ENCODE measurements around the gene FLNA.
A peak's percentile ranks its signal among the peaks of the same experiment; 100 is the strongest.
"Not testable (repeated sequence)": the region's sequence is repeated elsewhere in the genome, so short reads cannot be mapped to it uniquely, and the experiment has no call there.

Gene FLNA, protein sequence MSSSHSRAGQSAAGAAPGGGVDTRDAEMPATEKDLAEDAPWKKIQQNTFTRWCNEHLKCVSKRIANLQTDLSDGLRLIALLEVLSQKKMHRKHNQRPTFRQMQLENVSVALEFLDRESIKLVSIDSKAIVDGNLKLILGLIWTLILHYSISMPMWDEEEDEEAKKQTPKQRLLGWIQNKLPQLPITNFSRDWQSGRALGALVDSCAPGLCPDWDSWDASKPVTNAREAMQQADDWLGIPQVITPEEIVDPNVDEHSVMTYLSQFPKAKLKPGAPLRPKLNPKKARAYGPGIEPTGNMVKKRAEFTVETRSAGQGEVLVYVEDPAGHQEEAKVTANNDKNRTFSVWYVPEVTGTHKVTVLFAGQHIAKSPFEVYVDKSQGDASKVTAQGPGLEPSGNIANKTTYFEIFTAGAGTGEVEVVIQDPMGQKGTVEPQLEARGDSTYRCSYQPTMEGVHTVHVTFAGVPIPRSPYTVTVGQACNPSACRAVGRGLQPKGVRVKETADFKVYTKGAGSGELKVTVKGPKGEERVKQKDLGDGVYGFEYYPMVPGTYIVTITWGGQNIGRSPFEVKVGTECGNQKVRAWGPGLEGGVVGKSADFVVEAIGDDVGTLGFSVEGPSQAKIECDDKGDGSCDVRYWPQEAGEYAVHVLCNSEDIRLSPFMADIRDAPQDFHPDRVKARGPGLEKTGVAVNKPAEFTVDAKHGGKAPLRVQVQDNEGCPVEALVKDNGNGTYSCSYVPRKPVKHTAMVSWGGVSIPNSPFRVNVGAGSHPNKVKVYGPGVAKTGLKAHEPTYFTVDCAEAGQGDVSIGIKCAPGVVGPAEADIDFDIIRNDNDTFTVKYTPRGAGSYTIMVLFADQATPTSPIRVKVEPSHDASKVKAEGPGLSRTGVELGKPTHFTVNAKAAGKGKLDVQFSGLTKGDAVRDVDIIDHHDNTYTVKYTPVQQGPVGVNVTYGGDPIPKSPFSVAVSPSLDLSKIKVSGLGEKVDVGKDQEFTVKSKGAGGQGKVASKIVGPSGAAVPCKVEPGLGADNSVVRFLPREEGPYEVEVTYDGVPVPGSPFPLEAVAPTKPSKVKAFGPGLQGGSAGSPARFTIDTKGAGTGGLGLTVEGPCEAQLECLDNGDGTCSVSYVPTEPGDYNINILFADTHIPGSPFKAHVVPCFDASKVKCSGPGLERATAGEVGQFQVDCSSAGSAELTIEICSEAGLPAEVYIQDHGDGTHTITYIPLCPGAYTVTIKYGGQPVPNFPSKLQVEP (N-terminal part only)

DNA sequence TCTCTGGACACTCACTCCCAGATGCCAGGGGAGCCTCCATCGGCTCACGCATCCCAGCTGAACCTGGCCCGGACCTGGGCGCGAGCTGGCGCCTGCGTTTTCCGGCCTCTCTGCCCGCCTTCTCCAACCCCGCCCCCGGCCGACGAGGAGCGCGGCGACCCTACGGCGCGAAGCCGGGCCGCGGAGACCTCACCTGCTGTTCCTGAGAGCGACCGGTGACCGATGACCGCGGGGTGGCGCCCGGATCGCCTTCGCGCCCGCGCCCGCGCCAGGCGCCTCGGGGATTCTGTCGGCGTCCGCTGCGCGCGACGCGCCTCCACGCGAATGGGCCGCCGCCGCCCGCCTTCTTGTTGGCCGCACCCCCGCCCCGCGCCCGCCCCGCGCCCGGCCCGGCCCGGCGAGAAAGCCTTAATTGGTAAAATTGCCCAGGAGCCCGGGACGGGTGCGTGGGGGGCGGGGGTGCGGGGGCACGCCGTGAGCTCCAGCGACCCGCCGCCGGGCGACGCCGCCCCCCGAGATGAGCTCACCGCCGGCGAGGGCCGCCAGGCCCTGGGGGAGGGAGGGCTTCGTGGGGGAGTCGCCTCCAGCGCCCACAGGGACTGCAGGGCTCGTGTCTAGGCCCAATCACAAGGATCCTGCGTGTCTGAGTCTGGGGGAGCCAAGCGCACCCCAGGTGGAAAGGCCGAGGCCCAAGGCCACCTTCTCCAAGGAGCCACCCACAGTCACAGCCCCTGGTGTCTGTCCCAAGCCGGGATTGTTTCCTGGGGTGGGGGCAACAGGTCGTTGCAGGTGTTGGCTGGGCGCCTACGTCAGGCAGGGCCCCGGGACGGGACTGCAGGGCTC, at the start of gene FLNA:
TSS of gene FLNA (minus strand) at position 322 of the 843 bp plus-strand sequence. CDS start 3,389 bp downstream, outside the sequence.
- peak; percentile 29 for DNase-seq

DNA sequence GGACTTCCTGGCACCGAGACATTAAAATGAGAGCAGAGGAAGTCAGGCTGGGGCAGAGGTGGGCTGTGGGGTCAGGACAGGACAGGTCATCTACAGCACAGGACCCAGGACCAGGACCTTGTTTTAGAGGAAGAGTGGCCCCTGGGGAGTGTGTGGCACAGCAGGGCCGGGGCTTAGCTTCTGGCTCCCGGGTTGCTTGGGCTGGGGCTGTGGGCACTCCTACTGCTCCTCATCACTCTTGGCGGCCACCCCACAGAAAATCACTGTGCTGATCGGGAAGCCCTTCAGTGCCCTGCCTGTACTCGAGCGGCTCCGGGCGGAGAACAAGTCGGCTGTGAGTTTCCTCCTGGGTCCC, 45.9 kb upstream of the FLNA start:
- no peak for DNase-seq

DNA sequence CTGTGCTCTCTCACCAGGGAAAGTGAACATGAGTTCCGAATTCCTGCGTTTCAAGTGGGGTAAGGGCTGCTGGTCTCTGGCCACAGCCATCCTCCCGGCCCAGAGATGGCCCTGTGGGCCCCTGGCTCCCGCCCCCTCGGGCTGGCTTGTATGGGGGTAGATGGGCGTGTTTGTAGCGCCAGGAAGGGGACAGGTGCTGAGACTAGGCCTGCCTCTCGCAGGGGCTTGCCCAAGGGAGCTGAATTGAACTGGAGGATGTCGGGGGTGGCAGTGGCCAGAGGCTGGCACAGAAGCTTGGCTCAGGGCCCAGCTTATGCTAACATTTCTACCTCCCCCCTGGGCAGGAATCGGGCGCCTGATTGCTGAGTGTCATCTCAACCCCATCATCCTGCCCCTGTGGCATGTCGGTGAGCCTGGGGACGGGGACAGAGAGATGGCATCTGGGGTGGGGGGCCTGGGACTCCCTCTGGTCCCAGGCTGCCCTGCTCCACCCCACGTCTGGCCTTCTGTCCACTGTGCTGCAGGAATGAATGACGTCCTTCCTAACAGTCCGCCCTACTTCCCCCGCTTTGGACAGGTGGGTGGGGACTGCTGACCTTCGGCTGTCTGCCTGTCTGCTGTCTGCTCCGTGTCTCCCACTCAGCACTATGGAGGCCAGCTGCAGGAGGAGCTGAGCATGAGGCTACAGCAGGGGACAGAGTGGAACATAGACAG, 45.4 kb upstream of the FLNA start:
- DNase-seq: no peak

DNA sequence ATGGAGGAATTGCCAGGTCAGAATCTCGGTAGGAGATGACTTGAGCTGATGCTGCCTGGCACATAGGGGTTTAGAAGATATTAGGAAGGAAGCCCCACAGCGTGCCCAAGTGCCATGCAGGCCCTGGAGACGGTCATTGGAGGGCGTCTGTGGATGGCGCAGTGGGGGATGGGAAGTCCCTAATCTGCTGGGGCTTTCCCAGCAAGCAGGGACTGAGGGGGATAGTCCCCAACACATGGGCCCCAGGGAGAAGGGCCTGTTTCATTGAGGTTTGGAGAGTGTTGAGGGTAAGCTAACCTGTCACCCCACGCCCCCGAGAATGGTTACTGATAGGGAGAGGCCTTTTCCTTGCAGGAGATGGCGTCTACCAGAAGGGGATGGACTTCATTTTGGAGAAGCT, 44.8 kb upstream of the FLNA start:
- no peak for DNase-seq

DNA sequence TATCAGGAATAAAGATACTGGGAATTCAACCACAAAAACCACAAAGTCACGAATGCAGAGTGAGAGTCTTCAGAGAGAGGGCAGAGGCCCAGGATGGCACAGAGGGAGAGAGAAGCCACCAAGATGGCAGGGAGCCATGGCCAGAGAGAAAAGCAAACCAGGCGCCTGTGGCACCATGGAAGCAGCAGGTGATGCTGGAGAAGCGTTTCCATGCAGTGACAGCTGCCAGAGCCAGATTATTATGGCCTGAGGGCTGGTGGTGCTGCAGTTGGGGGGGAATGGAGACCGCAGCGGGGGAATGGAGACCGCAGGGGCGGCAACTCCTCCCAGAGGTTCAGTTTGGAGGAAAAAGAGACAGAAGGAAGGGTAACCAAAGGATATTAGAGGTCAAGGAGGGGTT, 42.7 kb upstream of the FLNA start:
- DNase-seq: no peak

DNA sequence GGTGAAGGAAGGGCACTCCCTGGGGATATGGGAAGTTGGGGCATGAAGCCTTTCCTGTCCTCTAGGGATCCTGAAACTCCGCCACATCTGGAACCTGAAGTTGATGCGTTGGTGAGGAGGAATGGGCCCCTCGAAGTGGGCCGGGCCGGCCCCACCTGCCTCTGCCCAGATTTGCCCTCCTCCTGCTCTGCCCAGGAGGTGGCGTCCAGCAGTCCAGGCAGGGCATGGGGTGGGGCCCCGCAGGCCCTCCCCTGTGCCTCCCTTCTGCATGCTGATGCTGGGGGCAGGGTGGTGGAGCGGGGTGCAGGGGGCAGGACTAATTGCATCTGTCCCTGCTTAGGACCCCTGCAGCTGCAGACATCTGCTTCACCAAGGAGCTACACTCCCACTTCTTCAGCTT, 38.7 kb upstream of the FLNA start:
- no peak for DNase-seq

DNA sequence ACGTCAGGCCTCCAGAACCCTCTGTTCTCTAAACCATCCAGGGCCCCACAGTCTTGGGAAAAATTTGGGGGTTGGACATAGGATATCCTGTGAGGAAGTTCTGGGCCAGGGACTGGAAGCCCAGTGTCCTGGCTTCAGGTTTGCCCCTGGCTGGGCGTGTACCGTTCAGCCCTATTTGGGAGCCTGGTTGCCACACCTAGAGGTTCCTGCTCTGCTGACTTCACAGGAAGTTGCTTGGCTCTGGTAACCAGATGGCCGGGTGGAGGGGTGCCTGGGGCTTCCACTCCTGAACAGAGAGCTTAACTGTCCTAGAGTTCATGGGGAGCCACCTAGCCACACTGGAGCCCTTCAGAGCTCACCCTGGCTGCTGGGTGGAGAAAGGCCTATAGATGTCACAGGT, 38.0 kb upstream of the FLNA start:
- peak; percentile 19 for DNase-seq

DNA sequence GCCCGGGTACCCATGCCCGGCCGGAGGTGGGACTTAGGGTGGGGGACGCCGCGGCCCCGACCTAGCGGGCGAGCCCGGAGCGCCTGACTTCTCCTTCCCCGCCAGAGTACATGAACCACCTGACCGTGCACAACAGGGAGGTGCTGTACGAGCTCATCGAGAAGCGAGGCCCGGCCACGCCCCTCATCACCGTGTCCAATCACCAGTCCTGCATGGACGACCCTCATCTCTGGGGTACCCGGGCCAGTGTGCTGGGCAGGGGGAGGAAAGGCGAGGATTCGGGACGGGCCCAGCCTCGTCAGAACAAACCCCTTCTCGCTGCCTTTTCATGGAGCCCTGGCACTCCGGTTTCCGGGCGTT, 37.5 kb upstream of the FLNA start:
- DNase-seq: peak; percentile 57

DNA sequence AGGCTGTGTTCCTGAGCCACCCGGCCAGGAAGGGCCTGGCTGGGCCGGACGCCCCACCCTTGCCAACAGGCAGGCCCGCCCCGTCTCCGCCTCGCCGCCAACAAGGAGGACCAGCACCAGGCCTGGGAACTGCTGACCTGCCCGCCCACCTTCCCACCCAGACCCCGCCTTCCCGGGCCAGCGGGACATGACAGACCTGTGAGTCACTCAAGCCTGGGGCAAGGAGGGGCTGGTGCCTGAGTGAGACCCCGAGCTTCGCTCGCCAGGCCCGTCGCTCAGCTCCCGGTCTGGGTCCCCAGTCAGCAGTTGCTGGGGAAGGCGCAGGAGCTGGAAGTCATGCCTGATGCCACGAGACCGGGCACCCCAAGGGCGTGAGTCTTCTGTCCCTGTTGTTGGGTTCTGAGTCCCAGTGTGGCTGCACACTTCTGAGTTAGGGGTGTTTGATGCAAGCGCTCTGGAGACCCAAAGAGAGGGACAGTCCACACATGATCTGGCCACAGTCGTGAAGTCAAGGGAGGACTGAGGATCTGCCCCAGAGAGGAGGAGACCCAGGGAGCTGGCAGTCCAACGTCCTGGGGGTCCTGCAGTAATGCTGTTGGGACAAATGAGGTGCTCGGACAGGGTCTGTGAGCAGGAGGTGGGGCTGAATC, 34.9 kb upstream of the FLNA start, which contains the start of gene DNASE1L1:
TSS of gene DNASE1L1 (minus strand) at position 33 of the 650 bp plus-strand sequence. CDS start 3,686 bp downstream, outside the sequence.
- DNase-seq: no peak

DNA sequence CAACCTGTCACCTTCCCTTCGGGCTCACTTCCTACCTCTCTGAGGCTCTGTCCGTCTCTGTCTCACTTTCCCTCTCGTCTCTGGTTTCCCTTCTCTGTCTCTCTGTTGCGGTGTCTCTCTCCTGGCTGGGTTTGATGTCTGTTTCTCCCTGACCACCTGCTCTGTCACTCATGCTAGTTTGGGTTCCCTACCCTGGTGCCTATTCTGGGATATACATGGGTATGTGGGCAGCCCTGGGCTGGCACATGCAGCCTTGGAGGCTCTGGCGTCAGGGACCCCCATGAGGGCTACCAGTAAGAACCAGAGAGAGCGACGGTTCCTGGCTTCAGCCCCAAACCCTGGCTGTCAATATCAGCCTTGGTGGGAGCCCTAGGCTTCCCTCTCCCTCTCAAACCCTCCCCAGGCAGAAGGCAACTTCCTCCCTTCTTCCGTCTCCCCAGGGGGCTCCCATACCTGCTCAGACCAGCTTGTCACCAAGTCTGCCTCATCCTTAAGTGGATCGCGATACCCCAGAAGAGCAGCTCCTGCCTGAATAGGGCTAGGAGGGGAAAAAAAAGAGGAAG, 34.3 kb upstream of the FLNA start:
- DNase-seq: no peak

DNA sequence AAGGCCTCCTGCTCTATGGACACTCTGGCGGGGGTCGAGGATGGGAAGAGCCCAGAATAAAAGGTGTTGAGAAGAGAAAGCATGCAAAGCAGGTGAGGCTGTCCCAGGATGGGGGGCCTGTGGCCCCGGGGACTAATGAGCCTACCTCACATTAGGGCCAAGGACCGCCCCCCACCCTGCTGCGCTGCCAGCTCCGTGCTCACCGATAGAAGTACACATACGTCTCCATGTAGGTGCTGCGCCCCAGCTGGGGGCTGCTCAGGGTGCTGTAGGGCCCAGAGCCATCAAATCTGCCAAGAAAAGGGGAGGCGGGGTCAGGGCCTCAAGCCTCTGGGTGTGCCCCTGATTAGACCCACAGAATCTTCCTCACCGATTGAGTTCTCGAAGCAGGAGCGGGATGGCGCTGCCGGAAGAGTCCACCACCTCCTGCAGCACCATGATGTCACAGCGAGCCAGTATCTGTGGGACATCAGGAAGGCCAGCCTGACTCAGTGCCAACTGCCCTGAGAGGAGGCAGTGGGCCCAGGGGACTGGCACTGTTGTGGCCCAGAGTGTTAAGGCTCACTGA, 30.3 kb upstream of the FLNA start:
- DNase-seq: no peak

DNA sequence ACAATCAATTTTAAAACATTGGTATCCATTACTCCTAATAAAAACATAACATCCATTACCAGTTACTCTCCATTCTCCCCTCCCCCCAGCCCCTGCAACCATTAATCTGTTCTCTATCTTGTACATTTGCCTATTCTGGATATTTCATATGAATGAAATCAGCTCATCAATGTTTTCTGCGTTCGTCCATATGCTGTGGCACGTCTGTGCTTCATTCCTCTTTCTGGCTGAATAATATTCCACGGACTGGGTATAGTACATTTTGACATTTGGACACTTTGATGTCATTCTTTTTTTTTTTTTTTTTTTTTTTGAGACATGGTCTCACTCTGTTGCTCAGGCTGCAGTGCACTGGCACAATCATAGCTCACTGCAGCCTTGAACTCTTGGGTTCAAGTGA, 29.4 kb upstream of the FLNA start:
- no peak for DNase-seq

DNA sequence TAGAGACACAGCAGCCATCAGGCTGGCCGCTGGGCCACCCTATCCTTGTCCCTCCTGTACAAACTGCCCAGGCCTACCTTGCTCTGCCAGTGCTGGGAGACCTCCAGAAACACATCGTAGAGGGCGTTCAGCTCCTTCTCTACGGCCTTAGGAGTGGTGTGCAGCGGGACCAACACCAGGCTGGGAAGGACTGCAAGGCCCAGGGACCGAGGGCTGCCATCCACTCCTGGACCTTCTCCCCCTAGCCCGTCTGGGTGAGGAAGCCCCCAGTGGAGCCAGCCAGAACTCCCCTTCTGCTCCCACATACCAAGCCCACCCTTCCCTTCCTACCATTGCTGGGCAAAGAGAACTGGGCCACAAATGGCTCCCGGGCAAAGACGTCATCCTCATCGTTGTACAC, 28.8 kb upstream of the FLNA start:
- no peak for DNase-seq

DNA sequence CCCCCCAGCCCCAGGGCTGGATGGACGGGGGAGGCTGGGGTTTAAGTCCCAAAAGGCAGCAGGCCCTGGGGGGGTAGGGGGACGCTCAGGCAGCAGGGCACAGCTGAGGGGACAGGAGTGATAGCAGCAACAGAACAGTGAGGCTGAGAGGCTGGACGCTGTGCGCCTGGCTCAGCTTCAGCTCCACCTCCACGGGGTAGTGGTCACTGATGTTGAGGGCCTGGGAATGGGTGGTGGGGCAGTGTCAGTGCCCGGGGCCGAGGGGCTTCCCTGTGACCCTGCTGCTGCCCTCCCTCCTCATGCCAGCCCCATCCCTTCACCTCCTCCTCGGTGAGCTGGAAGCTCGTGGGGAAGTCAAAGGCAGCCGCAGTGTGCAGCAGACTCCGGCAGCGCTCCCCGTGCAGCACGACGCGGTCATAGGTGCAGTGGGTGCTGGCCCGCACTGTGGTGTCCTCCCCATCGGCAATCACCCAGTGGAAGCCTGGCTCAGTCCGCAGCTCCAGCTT, 28.2 kb upstream of the FLNA start:
- DNase-seq: no peak

DNA sequence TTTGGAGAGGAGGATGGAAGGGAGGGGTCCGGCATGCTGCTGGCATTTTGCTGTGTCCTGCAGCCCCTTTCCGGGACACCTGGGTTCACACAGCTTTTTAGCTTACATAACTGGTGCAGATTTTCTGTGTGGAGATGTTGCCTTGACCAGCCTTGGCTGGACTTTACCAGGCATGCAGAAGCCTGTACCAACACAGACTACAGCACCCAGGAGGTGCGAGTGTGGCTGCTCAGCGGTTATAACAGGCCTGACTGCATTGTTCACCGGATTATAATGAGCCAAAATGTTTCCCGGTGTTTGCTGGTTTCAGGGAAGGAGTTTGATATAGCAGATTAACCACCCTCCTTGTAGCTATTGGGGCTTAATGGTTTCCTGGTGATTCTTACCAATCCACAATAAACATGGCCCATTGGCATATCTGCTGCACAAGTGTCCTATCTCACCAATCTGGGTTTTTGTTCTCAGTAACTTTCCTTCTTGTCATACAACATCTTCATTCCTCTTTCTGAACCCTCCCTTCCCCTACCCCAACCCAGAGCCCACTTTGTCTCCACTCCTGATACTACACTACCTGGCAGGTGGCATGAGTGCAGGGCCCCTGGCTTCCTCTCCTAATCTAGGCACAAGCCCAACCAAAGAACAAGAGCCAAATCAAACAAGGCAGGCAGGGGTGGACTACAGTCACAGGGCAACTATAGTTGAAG, 27.6 kb upstream of the FLNA start:
- no peak for DNase-seq

DNA sequence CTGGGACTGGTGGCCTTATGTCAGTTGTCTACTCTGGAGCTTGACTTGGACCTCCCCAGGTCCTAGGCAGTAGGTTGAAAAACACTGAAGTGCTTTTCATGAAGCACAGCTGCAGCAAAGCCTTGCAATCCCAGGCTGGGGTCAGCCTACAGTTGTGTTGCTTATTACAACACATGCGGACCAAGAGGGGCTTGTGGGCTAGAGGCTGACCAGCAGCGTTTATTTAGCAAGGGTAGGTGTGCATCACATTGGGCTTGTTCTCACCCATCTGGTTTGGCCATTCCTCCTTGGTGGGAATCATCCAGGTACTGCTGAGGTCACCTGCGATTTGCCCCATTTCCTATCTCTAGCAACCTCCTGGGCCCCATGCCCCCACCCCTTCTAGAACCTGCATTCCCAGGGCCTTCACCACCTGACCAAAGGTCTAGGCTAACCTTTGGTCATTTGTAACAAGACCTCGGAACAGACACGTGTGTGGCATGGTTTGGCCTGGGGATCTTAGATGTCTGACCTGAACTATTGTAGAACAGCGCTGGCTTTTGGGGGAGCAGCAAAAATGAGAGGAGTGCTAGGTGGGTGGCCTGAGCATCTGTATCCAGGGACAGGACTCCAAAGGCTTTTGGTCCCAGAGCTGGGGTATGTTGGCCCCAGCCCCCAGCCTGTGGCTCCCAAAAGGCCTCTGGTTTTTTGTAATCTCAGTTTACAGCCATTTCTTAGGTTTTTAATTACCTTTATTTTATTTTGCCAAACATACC, 26.8 kb upstream of the FLNA start:
- no peak for DNase-seq

DNA sequence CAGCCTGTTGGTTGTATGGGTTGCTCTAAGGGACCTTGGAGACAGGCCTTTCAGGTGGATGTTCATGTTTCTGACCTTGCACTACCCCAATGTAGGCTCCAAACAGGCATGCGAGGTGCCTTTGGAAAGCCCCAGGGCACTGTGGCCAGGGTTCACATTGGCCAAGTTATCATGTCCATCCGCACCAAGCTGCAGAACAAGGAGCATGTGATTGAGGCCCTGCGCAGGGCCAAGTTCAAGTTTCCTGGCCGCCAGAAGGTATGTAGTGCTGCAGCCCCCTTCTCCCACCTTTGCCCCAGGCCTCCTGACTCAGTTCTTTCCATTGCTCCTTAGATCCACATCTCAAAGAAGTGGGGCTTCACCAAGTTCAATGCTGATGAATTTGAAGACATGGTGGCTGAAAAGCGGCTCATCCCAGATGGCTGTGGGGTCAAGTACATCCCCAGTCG, 26.0 kb upstream of the FLNA start:
- not testable (repeated sequence) for DNase-seq

DNA sequence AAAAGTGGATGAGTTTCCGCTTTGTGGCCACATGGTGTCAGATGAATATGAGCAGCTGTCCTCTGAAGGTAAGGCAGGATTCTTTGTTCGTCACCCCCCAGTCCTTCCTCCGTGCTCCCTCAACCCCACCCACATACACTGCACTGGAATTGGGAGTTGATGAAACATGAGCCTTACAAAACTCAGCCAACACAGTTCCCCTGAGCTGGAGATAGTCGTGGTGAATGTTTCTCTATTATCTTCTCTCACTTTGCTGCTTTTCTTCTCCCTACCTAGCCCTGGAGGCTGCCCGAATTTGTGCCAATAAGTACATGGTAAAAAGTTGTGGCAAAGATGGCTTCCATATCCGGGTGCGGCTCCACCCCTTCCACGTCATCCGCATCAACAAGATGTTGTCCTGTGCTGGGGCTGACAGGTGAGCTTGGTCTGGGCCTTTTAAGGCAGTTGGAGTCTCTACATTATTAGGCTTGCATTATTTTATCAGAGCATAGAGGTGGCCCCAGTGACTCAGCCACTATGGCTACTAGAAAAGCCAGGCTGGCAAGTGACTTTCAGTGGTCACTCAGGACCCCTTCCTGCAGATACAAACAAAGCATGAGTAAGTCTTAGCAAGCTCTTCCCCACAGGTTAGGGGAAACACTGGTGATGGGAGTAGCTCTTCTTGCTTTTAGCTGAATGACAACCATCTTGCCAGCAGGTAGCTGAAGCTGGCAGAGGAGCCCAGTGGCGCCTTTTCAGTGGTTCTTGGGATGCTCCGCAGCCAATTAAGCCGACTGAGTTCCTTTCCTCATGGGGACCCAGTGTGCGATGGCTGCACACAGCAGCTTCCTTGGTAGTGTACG, 25.3 kb upstream of the FLNA start:
- peak; percentile 39 for DNase-seq
